Fibroblast of lung (primary cell): ENCODE measurements around the gene OLA1.

Source experiments
- EZH2 ChIP-seq: IDR thresholded peaks from 2 replicates; pipeline ENCODE4 v1.5.1; 2012; ENCODE audit warnings: low read length, control low read depth, mild to moderate bottlenecking; ENCODE audit errors: missing control alignments
- TF ChIP-seq, protein P1 (sequence below), 2 donors: IDR thresholded peaks in 1 of 2; conservative IDR thresholded peaks in 1 of 2; 1 replicate in 1 of 2; 2 replicates in 1 of 2; pipeline ENCODE4 v1.5.1; 2011 to 2012; ENCODE audit warnings: low read length in 2 of 2, control low read depth in 1 of 2, inconsistent platforms in 1 of 2, low read depth in 1 of 2, mild to moderate bottlenecking in 1 of 2

- no peak for TF ChIP-seq EZH2
- TF ChIP-seq, protein P1, sequence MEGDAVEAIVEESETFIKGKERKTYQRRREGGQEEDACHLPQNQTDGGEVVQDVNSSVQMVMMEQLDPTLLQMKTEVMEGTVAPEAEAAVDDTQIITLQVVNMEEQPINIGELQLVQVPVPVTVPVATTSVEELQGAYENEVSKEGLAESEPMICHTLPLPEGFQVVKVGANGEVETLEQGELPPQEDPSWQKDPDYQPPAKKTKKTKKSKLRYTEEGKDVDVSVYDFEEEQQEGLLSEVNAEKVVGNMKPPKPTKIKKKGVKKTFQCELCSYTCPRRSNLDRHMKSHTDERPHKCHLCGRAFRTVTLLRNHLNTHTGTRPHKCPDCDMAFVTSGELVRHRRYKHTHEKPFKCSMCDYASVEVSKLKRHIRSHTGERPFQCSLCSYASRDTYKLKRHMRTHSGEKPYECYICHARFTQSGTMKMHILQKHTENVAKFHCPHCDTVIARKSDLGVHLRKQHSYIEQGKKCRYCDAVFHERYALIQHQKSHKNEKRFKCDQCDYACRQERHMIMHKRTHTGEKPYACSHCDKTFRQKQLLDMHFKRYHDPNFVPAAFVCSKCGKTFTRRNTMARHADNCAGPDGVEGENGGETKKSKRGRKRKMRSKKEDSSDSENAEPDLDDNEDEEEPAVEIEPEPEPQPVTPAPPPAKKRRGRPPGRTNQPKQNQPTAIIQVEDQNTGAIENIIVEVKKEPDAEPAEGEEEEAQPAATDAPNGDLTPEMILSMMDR (conservative IDR thresholded peaks at IDR 0.05 in 1 of 2, IDR thresholded peaks at IDR 0.05 in 1 of 2; ENCODE audit: low read depth in 1 of 2, low read length in 2 of 2): no peak
Measured at GRCh38 chr2:174292908-174293307, 44.6 kb upstream of the OLA1 start.
